AG10803 (cell line): ENCODE measurements around the gene KRTAP22-1.

Experiments
- DNase-seq: peaks from one replicate; pipeline ENCODE4 v3.0.0; 2010; ENCODE audit warnings: low read depth
- H3K4me3 ChIP-seq: 2 replicates; pipeline ENCODE4 v1.5.1; 2011; ENCODE audit warnings: mild to moderate bottlenecking, low read length, control low read depth
- TF ChIP-seq, protein P1 (sequence below): conservative IDR thresholded peaks from 2 replicates; pipeline ENCODE4 v1.5.1; 2011; ENCODE audit warnings: mild to moderate bottlenecking, low read length, control low read depth, inconsistent platforms

KRTAP22-1 gene

DNA sequence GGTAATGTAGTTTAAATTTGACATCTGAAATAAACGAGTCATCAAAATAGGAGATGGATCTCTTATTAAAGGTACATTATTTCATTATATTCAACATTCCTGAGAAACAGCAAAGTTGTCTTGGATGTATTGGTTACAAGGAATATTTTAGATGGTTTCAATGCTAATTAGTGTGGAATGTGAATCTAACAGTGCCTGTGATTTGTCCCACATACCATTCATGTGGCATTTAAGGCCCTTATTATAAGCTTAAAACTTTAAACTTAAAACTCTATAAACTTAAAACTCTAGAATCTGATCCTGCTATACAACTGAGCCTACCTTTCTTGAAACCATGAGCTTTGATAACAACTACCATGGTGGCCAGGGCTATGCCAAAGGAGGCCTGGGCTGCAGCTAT is at the start of gene KRTAP22-1:
Gene KRTAP22-1 (plus strand): TSS at position 301 of the 400 bp plus-strand sequence.
- TF ChIP-seq, protein P1, sequence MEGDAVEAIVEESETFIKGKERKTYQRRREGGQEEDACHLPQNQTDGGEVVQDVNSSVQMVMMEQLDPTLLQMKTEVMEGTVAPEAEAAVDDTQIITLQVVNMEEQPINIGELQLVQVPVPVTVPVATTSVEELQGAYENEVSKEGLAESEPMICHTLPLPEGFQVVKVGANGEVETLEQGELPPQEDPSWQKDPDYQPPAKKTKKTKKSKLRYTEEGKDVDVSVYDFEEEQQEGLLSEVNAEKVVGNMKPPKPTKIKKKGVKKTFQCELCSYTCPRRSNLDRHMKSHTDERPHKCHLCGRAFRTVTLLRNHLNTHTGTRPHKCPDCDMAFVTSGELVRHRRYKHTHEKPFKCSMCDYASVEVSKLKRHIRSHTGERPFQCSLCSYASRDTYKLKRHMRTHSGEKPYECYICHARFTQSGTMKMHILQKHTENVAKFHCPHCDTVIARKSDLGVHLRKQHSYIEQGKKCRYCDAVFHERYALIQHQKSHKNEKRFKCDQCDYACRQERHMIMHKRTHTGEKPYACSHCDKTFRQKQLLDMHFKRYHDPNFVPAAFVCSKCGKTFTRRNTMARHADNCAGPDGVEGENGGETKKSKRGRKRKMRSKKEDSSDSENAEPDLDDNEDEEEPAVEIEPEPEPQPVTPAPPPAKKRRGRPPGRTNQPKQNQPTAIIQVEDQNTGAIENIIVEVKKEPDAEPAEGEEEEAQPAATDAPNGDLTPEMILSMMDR, result no peak
- no peak for DNase-seq
- H3K4me3 ChIP-seq, result no peak within 1 kb of the TSS

DNA sequence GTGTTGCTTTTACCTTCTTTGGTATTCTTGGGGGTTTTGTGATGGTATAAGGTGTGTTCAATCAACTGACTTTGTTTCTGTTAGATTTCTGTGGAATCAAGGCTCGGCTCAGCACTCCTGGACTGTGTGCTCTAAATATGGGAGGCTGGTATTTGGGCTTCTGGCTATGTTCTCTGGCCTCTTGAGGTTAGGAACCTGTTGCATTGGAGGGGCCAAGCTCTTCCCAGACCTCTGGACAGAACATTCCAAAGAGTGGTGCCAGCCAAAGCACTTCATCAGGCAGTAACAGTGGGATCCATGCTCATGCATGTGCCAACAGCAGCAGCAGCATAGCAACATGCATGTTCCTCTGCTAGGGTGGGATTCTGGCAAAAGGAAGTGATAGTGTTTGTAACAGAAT is 48.1 kb upstream of the KRTAP22-1 start:
- no peak for DNase-seq
- TF ChIP-seq, protein P1, result no peak
- no peak overlapping the region for H3K4me3 ChIP-seq

DNA sequence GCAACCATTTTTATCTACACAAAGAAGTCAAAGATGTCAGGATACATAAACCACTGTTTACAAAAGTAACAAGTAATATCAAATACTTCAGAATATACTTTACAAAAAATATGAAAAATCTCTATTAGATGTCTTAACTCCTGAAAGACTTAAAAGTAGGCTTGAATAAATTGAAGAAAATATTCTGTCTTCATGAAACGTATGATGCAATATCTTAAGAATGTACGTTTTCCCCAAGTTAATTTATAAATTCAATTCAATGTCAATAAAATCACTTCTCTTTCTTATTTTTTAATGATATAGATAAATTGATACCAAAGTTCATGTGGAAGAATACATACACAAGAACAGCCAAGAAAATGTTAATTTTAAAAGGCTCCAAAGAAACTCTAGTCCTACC is 45.8 kb upstream of the KRTAP22-1 start:
- H3K4me3 ChIP-seq, result no peak overlapping the region
- TF ChIP-seq, protein P1, result no peak
- DNase-seq, result no peak

DNA sequence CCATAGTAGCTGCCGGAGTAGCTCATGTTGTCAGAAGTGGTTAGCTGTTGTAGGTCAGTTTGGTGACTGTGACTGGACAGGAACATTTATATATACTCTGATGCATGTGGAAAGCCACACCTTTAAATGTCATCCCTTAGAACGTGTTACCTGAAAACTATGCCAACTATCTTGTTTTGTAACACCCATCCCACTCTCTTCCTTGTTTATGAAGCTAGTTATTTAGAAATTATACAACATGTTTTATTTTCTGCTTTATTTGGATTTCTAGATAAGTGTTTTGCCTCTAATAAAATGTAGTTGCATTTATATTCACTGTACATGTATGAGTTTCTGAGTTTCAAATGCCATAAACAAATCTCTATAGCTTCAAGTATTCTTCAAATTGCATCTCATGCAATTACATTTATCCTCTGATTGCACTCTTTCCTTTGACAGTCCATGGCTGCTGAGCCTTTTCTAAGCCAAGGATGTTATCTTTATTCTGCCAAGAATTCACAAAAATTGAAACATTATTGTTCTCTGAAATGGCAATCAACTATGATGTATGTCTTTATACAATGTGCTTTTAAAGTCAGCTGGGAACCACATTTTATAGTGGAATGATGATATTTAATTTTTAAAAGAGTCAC is 39.5 kb upstream of the KRTAP22-1 start, which contains the start of gene KRTAP19-7:
Gene KRTAP19-7 (minus strand): TSS at position 51 of the 632 bp plus-strand sequence. CDS start 25 bp downstream, at position 26.
- no peak within 1 kb of the TSS for H3K4me3 ChIP-seq
- TF ChIP-seq, protein P1, result no peak
- DNase-seq, result no peak

DNA sequence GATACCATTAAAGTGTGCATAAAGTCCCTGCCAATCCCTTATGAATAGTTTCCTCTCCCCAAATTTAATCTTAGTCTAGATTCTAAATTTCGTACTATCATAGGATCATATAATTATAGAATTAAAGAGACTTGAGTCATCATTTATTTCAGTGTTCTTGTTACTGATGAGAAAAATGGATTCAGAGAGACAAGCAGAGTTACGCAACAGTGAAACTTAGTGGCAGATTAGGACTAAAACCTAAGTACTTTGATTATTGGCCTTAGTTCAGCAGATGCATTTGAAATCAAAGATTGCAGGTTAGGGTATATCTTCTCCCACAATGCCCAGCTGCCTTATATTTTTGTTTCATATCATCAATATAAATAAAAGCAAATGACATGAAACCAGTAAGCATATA is 38.9 kb upstream of the KRTAP22-1 start:
- H3K4me3 ChIP-seq, result no peak overlapping the region
- DNase-seq, result no peak
- TF ChIP-seq, protein P1, result no peak

DNA sequence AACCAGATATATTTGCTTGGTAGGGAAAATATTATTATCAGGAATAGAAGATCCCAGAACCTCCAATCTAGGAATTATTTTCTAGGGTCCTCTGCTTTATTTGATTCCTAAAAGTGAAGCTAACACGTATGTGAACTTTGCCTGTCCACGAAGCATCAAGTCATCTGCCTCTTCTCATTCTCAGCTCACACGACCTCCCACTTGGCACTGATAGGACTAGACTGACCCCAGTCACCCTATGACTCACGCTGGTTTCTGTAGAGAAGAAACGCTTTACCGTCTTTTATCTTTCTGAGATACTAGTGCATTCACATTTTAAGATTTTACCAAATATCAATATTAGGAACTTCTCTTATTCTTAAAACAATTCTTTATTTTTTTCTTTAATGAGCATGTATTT is 37.8 kb upstream of the KRTAP22-1 start:
- H3K4me3 ChIP-seq, result no peak overlapping the region
- TF ChIP-seq, protein P1, result no peak
- DNase-seq, result no peak

DNA sequence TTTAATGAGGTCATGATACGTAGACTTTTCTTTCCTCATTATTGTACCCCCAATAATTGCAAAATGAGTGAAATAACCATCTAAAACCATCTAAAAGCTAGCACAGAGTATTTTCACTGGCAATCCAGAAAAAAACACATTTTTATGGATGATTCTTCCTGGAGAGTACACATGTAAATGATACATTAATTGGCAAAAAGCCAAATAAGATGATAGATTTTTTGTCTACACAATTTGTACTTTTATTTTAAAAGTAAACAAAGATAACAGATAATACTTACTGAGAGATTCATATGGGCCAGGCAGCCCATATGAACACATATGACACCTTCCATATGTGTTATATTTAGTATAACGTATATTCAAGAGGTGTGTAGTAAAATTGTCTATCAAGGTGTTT is 37.3 kb upstream of the KRTAP22-1 start:
- TF ChIP-seq, protein P1, result no peak
- no peak overlapping the region for H3K4me3 ChIP-seq
- no peak for DNase-seq
